Gastrocnemius medialis (tissue), 4 donors: ENCODE measurements around the gene MYLK. TPM values are rescaled to one million over a fixed set of nuclear protein-coding genes. Genes with fewer than 3 reads are reported as not detected.

Experiments used
- ATAC-seq, 2 donors: fragments of 150-250 bp; one replicate each; pipeline ENCODE4 v1.9.1; 2016
- DNase-seq, 2 donors: peaks; one replicate each; pipeline ENCODE4 v3.0.0-alpha.2; 2019
- H3K27ac ChIP-seq, 4 donors: fragments of 200-600 bp; sonication (generic); 1 replicate in 1 of 4; 2 replicates in 3 of 4; pipeline ENCODE4 v1.5.1; 2016 to 2018; ENCODE audit warnings: mild to moderate bottlenecking in 2 of 4, moderate library complexity in 1 of 4
- H3K27me3 ChIP-seq, 3 donors: fragments of 200-600 bp; sonication (generic) in 2 of 3; 1 replicate in 1 of 3; 2 replicates in 2 of 3; pipeline versions ENCODE4 v1.5.1 to v1.6.0; 2016 to 2019; ENCODE audit warnings: mild to moderate bottlenecking in 1 of 3, moderate library complexity in 1 of 3
- H3K36me3 ChIP-seq, 2 donors: fragments of 200-600 bp; sonication (generic) in 1 of 2; one replicate each; pipeline ENCODE4 v1.5.1; 2017 to 2018
- H3K4me1 ChIP-seq, 2 donors: fragments of 200-600 bp; sonication (generic) in 1 of 2; one replicate each; pipeline ENCODE4 v1.5.1; 2016 to 2017; ENCODE audit warnings: mild to moderate bottlenecking in 2 of 2
- H3K4me3 ChIP-seq, 4 donors: fragments of 200-600 bp; sonication (generic) in 3 of 4; 1 replicate in 1 of 4; 2 replicates in 3 of 4; pipeline ENCODE4 v1.5.1; 2016 to 2019; ENCODE audit warnings: mild to moderate bottlenecking in 2 of 4
- H3K9me3 ChIP-seq, 3 donors: fragments of 200-600 bp; sonication (generic) in 2 of 3; 1 replicate in 1 of 3; 2 replicates in 2 of 3; pipeline ENCODE4 v1.5.1; 2016 to 2019
- CTCF ChIP-seq, 5 experiments: fragments of 450-650 bp in 3 of 5; fragments of 200-600 bp in 2 of 5; sonication (generic) in 2 of 5; IDR thresholded peaks in 4 of 5; conservative IDR thresholded peaks in 1 of 5; 1 replicate in 4 of 5; 2 replicates in 1 of 5; pipeline ENCODE4 v1.5.1; 2016 to 2019; ENCODE audit warnings: antibody characterized with exemption in 5 of 5, mild to moderate bottlenecking in 3 of 5, moderate library complexity in 3 of 5
- POLR2A ChIP-seq, 2 donors: fragments of 450-650 bp; IDR thresholded peaks; one replicate each; pipeline ENCODE4 v1.6.1; 2017; ENCODE audit warnings: antibody characterized with exemption in 2 of 2, mild to moderate bottlenecking in 2 of 2, moderate library complexity in 2 of 2
- in situ Hi-C, 4 donors: fragments of 200-750 bp; cut with MboI; loops; one replicate each; pipeline versions ENCODE4 v1.15.0 to v1.8.0; 2017; ENCODE audit warnings: low sequenced_read_pairs in 4 of 4
- intact Hi-C: fragments of 100-400 bp; cut with DNase I; formaldehyde crosslinking; loops from one replicate; pipeline ENCODE4 v1.15.1; 2023; ENCODE audit warnings: low total_unique reads
- total RNA-seq, 4 donors: library from RNA; depleted of rRNA; stranded (reverse); fragments of >200 nt; gene quantifications; one replicate each; pipeline versions ENCODE4 v1.1.0 to v1.2.3, GENCODE V29; 2016

Gene MYLK
- total RNA-seq, 4 donors from 2014 or later = 5.6 to 19.6 (median 8.8) TPM

- H3K4me3 ChIP-seq = no peak overlapping the region
- H3K36me3 ChIP-seq = no peaks in the 10 kb centered on the region
- no peaks in the 10 kb centered on the region for H3K27me3 ChIP-seq
- no peak for DNase-seq
- intact Hi-C loops (no loop called here), in situ Hi-C loops (no loop called here)
- no peak for TF ChIP-seq POLR2A (IDR thresholded peaks at IDR 0.05)
- TF ChIP-seq CTCF (IDR thresholded peaks at IDR 0.05 in 4 of 5, conservative IDR thresholded peaks at IDR 0.05 in 1 of 5) = no peak
- no peaks in the 10 kb centered on the region for H3K9me3 ChIP-seq
- peaks cover 0 to 10% of the 10 kb centered on the region in 2 donors for H3K4me1 ChIP-seq
- ATAC-seq = no peak
- H3K27ac ChIP-seq = no peak overlapping the region
These were observed 215.2 kb downstream of the MYLK start for GRCh38 chr3:123668906-123669305.

GRCh38 chr3:123667784-123668183, 216.3 kb downstream of the MYLK start:
- Histone ChIP-seq H3K4me1 (peaks cover 0 to 10% of the 10 kb centered on the region in 2 donors), H3K27me3 (no peaks in the 10 kb centered on the region), H3K36me3 (no peaks in the 10 kb centered on the region), H3K9me3 (no peaks in the 10 kb centered on the region), H3K4me3 (no peak overlapping the region), H3K27ac (peak overlapping the region in 1 of 4 donors; percentile 15)
- DNase-seq (no peak), ATAC-seq (no peak)
- no peak for TF ChIP-seq POLR2A (IDR thresholded peaks at IDR 0.05)
- TF ChIP-seq CTCF (IDR thresholded peaks at IDR 0.05 in 4 of 5, conservative IDR thresholded peaks at IDR 0.05 in 1 of 5) = no peak
- in situ Hi-C loops (no loop called here), intact Hi-C loops (no loop called here)

- in situ Hi-C loops (no loop called here), intact Hi-C loops (no loop called here)
- Histone ChIP-seq H3K4me1 (peaks cover 13 to 34% of the 10 kb centered on the region in 2 donors), H3K36me3 (no peaks in the 10 kb centered on the region), H3K27ac (no peak overlapping the region), H3K9me3 (no peaks in the 10 kb centered on the region), H3K4me3 (no peak overlapping the region), H3K27me3 (no peaks in the 10 kb centered on the region)
- DNase-seq (no peak), ATAC-seq (no peak)
- TF ChIP-seq POLR2A (IDR thresholded peaks at IDR 0.05) (no peak), CTCF (IDR thresholded peaks at IDR 0.05 in 4 of 5, conservative IDR thresholded peaks at IDR 0.05 in 1 of 5) (no peak)
These were observed 219.4 kb downstream of the MYLK start for GRCh38 chr3:123664753-123665152.

- no peak for DNase-seq
- peaks cover 20 to 39% of the 10 kb centered on the region in 2 donors for H3K4me1 ChIP-seq
- no peak for ATAC-seq
- no peaks in the 10 kb centered on the region for H3K36me3 ChIP-seq
- no peak overlapping the region for H3K27ac ChIP-seq
- intact Hi-C loops = no loop called here
- H3K4me3 ChIP-seq = no peak overlapping the region
- in situ Hi-C loops = no loop called here
- TF ChIP-seq POLR2A (IDR thresholded peaks at IDR 0.05) (no peak), CTCF (IDR thresholded peaks at IDR 0.05 in 4 of 5, conservative IDR thresholded peaks at IDR 0.05 in 1 of 5) (no peak)
- H3K27me3 ChIP-seq = no peaks in the 10 kb centered on the region
- no peaks in the 10 kb centered on the region for H3K9me3 ChIP-seq
These were observed 220.2 kb downstream of the MYLK start for GRCh38 chr3:123663977-123664376.

GRCh38 chr3:123661973-123662372, 222.2 kb downstream of the MYLK start:
- no peaks in the 10 kb centered on the region for H3K9me3 ChIP-seq
- intact Hi-C loops = no loop called here
- H3K27ac ChIP-seq = peak overlapping the region; percentile 38 to 67 (median 48)
- in situ Hi-C loops = no loop called here
- no peaks in the 10 kb centered on the region for H3K27me3 ChIP-seq
- no peak for TF ChIP-seq CTCF (IDR thresholded peaks at IDR 0.05 in 4 of 5, conservative IDR thresholded peaks at IDR 0.05 in 1 of 5)
- TF ChIP-seq POLR2A (IDR thresholded peaks at IDR 0.05) = no peak
- no peak for DNase-seq
- H3K4me1 ChIP-seq = peaks cover 29 to 53% of the 10 kb centered on the region in 2 donors
- no peak for ATAC-seq
- no peak overlapping the region for H3K4me3 ChIP-seq
- no peaks in the 10 kb centered on the region for H3K36me3 ChIP-seq
